Measurements from ENCODE around the gene THSD7B. TPM values are rescaled to one million over a fixed set of nuclear protein-coding genes. Genes with fewer than 3 reads are reported as not detected.

The THSD7B gene
- total and polyA plus RNA-seq, 2 of the 13 experiments (the other 11 are each of a cell fraction or from before 2014, with no cell fraction given) = 0.02 TPM; not detected in 1

DNA sequence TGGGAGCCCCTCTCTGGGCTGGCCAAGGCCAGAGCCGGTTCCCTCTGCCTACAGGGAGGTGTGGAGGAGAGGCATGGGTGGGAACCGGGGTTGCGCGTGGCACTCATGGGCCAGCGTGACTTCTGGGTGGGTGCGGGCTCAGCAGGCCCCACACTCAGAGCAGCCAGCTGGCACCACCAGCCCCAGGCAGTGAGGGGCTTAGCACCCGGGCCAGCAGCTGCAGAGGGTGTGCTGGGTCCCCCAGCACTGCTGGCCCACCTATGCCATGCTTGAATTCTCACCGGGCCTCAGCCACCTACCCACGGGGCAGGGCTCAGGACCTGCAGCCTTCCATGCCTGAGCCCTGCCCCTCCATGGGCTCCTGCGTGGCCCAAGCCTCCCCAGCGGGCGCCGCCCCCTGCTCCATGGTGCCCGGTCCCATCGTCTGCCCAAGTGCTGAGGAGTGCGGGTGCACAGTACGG, 950.4 kb downstream of the THSD7B start:
- BruUV-seq (replicated peaks) = no TSS peak
- H2AFZ ChIP-seq (ENCODE audit: low read length) = no peak overlapping the region
- intact Hi-C loops (cut with micrococcal nuclease; ENCODE audit: unreplicated experiment) = no loop called here
- H3K4me3 ChIP-seq (replicated peaks in 1 of 3; ENCODE audit: insufficient read depth in 1 of 3, low read depth in 2 of 3, low read length in 3 of 3) = no peak overlapping the region
- POLR2A ChIA-PET = no interaction called here
- WGBS (ENCODE audit: low lambda C conversion rate) = 38% methylated on average over 17 of the region's 17 CpGs
- FAIRE-seq = no peak
- no peaks in the 10 kb centered on the region; the same call in 1 of the 2 replicates for H3K9me3 ChIP-seq (ENCODE audit: low read length)
- no peaks in the 10 kb centered on the region for H3K27me3 ChIP-seq (ENCODE audit: control insufficient read depth in 1 of 2, insufficient read depth in 2 of 2, low read length in 2 of 2)
- no peak for ATAC-seq
- no peak overlapping the region for H3K9ac ChIP-seq (ENCODE audit: insufficient read depth, low read depth, low read length)
- H3K79me2 ChIP-seq (ENCODE audit: insufficient read depth, low read length) = no peaks in the 10 kb centered on the region
- H3K4me2 ChIP-seq (ENCODE audit: low read depth, low read length) = no peak overlapping the region
- no peaks in the 10 kb centered on the region for H3K4me1 ChIP-seq (ENCODE audit: insufficient read depth, low read length)
- no peaks in the 10 kb centered on the region for H3K36me3 ChIP-seq (replicated peaks in 1 of 2; ENCODE audit: control insufficient read depth in 1 of 2, insufficient read depth in 2 of 2, low read length in 2 of 2)
- CTCF ChIA-PET (ENCODE audit: low intra/inter-chr PET ratio, low total read pairs) = no interaction called here
- in situ Hi-C loops (cut with HindIII; ENCODE audit: extremely low pct_ligation_motif_present, low pct_unique_long_range_greater_than_20kb) = no loop called here
- no peak overlapping the region for H3K27ac ChIP-seq (ENCODE audit: extremely low read length, insufficient read depth, low read length)
- DNase-seq (ENCODE audit: low spot score) = no peak
- no peak for TF ChIP-seq IRF2 (CRISPR knock-in tag; IDR thresholded peaks at IDR 0.05)
- no peak for TF ChIP-seq ZNF326 (CRISPR knock-in tag; IDR thresholded peaks at IDR 0.05; ENCODE audit: borderline replicate concordance)
- no peak for TF ChIP-seq FOXP1 (IDR thresholded peaks at IDR 0.05)
- no peak for TF ChIP-seq FOXP1 (CRISPR knock-in tag; IDR thresholded peaks at IDR 0.05)
- TF ChIP-seq MXD3 (CRISPR knock-in tag; IDR thresholded peaks at IDR 0.05) = no peak
- TF ChIP-seq, protein P1, sequence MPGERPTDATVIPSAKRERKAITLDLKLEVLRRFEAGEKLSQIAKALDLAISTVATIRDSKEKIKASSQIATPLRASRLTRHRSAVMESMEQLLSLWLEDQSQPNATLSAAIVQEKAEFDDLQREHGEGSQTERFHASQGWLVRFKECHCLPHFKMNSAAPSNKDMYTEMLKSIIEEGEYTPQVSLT (CRISPR knock-in tag; IDR thresholded peaks at IDR 0.05; ENCODE audit: borderline replicate concordance, low read depth) = no peak
- TF ChIP-seq SNAPC2 (CRISPR knock-in tag; IDR thresholded peaks at IDR 0.05) = no peak
- no peak for TF ChIP-seq ZNF205 (CRISPR knock-in tag; IDR thresholded peaks at IDR 0.05)
- no peak for TF ChIP-seq NR2F6 (IDR thresholded peaks at IDR 0.05)
- TF ChIP-seq NR2F6 (CRISPR knock-in tag; IDR thresholded peaks at IDR 0.05) = no peak
- no peak for TF ChIP-seq GABPA (IDR thresholded peaks at IDR 0.05; ENCODE audit: low read depth, low read length)
- TF ChIP-seq GABPA (CRISPR knock-in tag; IDR thresholded peaks at IDR 0.05; ENCODE audit: low read depth) = no peak
- no peak for TF ChIP-seq ZNF597 (CRISPR knock-in tag; IDR thresholded peaks at IDR 0.05)
- no peak for TF ChIP-seq RARA (CRISPR knock-in tag; IDR thresholded peaks at IDR 0.05)
- TF ChIP-seq, protein P2, sequence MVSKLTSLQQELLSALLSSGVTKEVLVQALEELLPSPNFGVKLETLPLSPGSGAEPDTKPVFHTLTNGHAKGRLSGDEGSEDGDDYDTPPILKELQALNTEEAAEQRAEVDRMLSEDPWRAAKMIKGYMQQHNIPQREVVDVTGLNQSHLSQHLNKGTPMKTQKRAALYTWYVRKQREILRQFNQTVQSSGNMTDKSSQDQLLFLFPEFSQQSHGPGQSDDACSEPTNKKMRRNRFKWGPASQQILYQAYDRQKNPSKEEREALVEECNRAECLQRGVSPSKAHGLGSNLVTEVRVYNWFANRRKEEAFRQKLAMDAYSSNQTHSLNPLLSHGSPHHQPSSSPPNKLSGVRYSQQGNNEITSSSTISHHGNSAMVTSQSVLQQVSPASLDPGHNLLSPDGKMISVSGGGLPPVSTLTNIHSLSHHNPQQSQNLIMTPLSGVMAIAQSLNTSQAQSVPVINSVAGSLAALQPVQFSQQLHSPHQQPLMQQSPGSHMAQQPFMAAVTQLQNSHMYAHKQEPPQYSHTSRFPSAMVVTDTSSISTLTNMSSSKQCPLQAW (CRISPR knock-in tag; IDR thresholded peaks at IDR 0.05) = no peak
- no peak for TF ChIP-seq ZNF367 (CRISPR knock-in tag; IDR thresholded peaks at IDR 0.05; ENCODE audit: borderline replicate concordance)
- TF ChIP-seq ZBTB20 (CRISPR knock-in tag; IDR thresholded peaks at IDR 0.05; ENCODE audit: borderline replicate concordance, low read depth) = no peak
- no peak for TF ChIP-seq MAF1 (CRISPR knock-in tag; IDR thresholded peaks at IDR 0.05; ENCODE audit: borderline replicate concordance)
- TF ChIP-seq, protein P3, sequence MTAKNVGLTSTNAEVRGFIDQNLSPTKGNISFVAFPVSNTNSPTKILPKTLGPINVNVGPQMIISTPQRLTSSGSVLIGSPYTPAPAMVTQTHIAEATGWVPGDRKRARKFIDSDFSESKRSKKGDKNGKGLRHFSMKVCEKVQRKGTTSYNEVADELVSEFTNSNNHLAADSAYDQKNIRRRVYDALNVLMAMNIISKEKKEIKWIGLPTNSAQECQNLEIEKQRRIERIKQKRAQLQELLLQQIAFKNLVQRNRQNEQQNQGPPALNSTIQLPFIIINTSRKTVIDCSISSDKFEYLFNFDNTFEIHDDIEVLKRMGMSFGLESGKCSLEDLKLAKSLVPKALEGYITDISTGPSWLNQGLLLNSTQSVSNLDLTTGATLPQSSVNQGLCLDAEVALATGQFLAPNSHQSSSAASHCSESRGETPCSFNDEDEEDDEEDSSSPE (CRISPR knock-in tag; IDR thresholded peaks at IDR 0.05) = no peak
- no peak for TF ChIP-seq NR0B2 (CRISPR knock-in tag; IDR thresholded peaks at IDR 0.05)
- no peak for TF ChIP-seq CEBPG (CRISPR knock-in tag; IDR thresholded peaks at IDR 0.05)
- H4K20me1 ChIP-seq (ENCODE audit: insufficient read depth, low read length) = no peaks in the 10 kb centered on the region

Measured in HepG2 (cell line).